SU-DHL-6 (cell line): Measurements from ENCODE around the gene MYLK3.
A peak's percentile ranks its signal among the peaks of the same experiment; 100 is the strongest.

ENCODE experiments used
- CTCF ChIP-seq: fragments of 200-600 bp; sonication (generic); IDR thresholded peaks from one replicate; pipeline ENCODE4 v1.5.1; 2017; ENCODE audit warnings: antibody characterized with exemption, mild to moderate bottlenecking, low read length, moderate library complexity; ENCODE audit not compliant: insufficient read depth, poor library complexity, severe bottlenecking
- EZH2phosphoT487 ChIP-seq: fragments of 200-600 bp; sonication (generic), shearing (Covaris generic); conservative IDR thresholded peaks from 2 replicates; pipeline ENCODE4 v1.6.1; 2018; ENCODE audit warnings: mild to moderate bottlenecking, antibody characterized with exemption, low read length, moderate library complexity, mixed read lengths

- no peak for TF ChIP-seq EZH2phosphoT487
- TF ChIP-seq CTCF: peak; percentile 2
These were observed 57.6 kb downstream of the MYLK3 start for GRCh38 chr16:46690281-46691178.
